SU-DHL-6 (cell line): ENCODE measurements around the gene WAS.

Experiments used
- H2AFZ ChIP-seq: fragments of 200-600 bp; sonication (generic); 2 replicates; pipeline ENCODE4 v1.6.1; 2014; ENCODE audit warnings: low read depth, mild to moderate bottlenecking, moderate library complexity, mixed read lengths, antibody characterized with exemption, low read length; ENCODE audit not compliant: severe bottlenecking
- H3F3A ChIP-seq: fragments of 200-600 bp; shearing (Covaris generic); 2 replicates; pipeline ENCODE4 v1.6.0; 2016; ENCODE audit warnings: antibody characterized with exemption, mild to moderate bottlenecking; ENCODE audit not compliant: insufficient read depth
- H3K27ac ChIP-seq: fragments of 200-600 bp; sonication (generic); 2 replicates; pipeline ENCODE4 v1.5.1; 2016; ENCODE audit warnings: low read depth, mild to moderate bottlenecking, low read length, moderate library complexity, mixed read lengths
- H3K27me3 ChIP-seq: fragments of 200-600 bp; sonication (generic), shearing (Covaris generic); 2 replicates; pipeline ENCODE4 v1.6.0; 2014; ENCODE audit warnings: mild to moderate bottlenecking, low read length
- H3K36me3 ChIP-seq: fragments of 200-600 bp; sonication (generic); 2 replicates; pipeline ENCODE4 v1.6.1; 2014; ENCODE audit warnings: mild to moderate bottlenecking, low read length, mixed read lengths
- H3K4me2 ChIP-seq: fragments of 300-600, 200-600 bp; shearing (Covaris generic), sonication (generic); 2 replicates; pipeline ENCODE4 v1.6.0; 2014; ENCODE audit warnings: low read length, low read depth, mild to moderate bottlenecking; ENCODE audit not compliant: poor library complexity, severe bottlenecking
- H3K4me3 ChIP-seq: fragments of 200-600 bp; sonication (generic); 2 replicates; pipeline ENCODE4 v1.5.1; 2014; ENCODE audit warnings: antibody characterized with exemption, low read length, mild to moderate bottlenecking, mixed read lengths; ENCODE audit not compliant: insufficient read depth, poor library complexity, severe bottlenecking
- H3K79me2 ChIP-seq: fragments of 200-600 bp; sonication (generic); 2 replicates; pipeline ENCODE4 v1.6.1; 2014; ENCODE audit warnings: mild to moderate bottlenecking, low read length, moderate library complexity; ENCODE audit not compliant: insufficient read depth
- H3K9ac ChIP-seq: fragments of 200-600 bp; sonication (generic); 2 replicates; pipeline ENCODE4 v1.7.0; 2014; ENCODE audit warnings: mild to moderate bottlenecking, low read length
- H3K9me2 ChIP-seq: fragments of 200-600 bp; sonication (generic); replicated peaks from 2 replicates; pipeline ENCODE4 v1.6.1; 2014; ENCODE audit warnings: low read length; ENCODE audit not compliant: insufficient read depth
- H3K9me3 ChIP-seq: fragments of 200-600 bp; sonication (generic); 2 replicates; pipeline ENCODE4 v1.6.1; 2014; ENCODE audit warnings: low read length, mixed read lengths; ENCODE audit not compliant: insufficient read depth
- H4K20me1 ChIP-seq: fragments of 200-600 bp; sonication (generic); 2 replicates; pipeline ENCODE4 v1.6.1; 2014; ENCODE audit warnings: low read depth, mild to moderate bottlenecking, antibody characterized with exemption, low read length, moderate library complexity, mixed read lengths
- EZH2phosphoT487 ChIP-seq: fragments of 200-600 bp; sonication (generic), shearing (Covaris generic); conservative IDR thresholded peaks from 2 replicates; pipeline ENCODE4 v1.6.1; 2018; ENCODE audit warnings: mild to moderate bottlenecking, antibody characterized with exemption, low read length, moderate library complexity, mixed read lengths
- TF ChIP-seq, protein P1 (sequence below): fragments of 200-600 bp; sonication (generic); IDR thresholded peaks from one replicate; pipeline ENCODE4 v1.5.1; 2017; ENCODE audit warnings: antibody characterized with exemption, mild to moderate bottlenecking, low read length, moderate library complexity; ENCODE audit not compliant: insufficient read depth, poor library complexity, severe bottlenecking

WAS gene

DNA sequence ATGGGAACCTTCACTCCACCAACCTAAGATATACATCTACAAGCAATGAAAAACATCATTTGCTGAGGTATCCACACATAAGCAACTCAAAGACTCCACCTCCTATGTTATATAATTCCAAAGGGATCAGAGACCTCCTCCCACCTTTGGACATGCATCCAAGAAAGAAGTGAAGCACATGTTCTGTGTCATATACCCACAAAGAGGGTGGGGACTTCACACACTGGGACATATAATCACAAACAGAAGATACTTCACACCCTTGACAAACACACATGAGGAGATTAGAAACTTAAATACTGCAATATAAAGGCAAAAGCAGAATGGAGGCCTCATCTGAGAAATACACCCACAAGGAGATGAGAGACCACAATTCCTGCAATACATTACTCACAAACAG, 38.3 kb downstream of the WAS start:
- H3K9me2 ChIP-seq = no peaks in the 10 kb centered on the region
- no peak overlapping the region for H3K9ac ChIP-seq
- H4K20me1 ChIP-seq = no peaks in the 10 kb centered on the region
- H3K4me3 ChIP-seq = no peak overlapping the region
- TF ChIP-seq, protein P1, sequence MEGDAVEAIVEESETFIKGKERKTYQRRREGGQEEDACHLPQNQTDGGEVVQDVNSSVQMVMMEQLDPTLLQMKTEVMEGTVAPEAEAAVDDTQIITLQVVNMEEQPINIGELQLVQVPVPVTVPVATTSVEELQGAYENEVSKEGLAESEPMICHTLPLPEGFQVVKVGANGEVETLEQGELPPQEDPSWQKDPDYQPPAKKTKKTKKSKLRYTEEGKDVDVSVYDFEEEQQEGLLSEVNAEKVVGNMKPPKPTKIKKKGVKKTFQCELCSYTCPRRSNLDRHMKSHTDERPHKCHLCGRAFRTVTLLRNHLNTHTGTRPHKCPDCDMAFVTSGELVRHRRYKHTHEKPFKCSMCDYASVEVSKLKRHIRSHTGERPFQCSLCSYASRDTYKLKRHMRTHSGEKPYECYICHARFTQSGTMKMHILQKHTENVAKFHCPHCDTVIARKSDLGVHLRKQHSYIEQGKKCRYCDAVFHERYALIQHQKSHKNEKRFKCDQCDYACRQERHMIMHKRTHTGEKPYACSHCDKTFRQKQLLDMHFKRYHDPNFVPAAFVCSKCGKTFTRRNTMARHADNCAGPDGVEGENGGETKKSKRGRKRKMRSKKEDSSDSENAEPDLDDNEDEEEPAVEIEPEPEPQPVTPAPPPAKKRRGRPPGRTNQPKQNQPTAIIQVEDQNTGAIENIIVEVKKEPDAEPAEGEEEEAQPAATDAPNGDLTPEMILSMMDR = no peak
- no peak overlapping the region for H3K4me2 ChIP-seq
- H3K9me3 ChIP-seq = no peaks in the 10 kb centered on the region
- no peak overlapping the region for H3K27ac ChIP-seq
- no peaks in the 10 kb centered on the region for H3K79me2 ChIP-seq
- no peak overlapping the region for H2AFZ ChIP-seq
- no peaks in the 10 kb centered on the region for H3K36me3 ChIP-seq
- no peaks in the 10 kb centered on the region for H3F3A ChIP-seq
- H3K27me3 ChIP-seq = no peaks in the 10 kb centered on the region

DNA sequence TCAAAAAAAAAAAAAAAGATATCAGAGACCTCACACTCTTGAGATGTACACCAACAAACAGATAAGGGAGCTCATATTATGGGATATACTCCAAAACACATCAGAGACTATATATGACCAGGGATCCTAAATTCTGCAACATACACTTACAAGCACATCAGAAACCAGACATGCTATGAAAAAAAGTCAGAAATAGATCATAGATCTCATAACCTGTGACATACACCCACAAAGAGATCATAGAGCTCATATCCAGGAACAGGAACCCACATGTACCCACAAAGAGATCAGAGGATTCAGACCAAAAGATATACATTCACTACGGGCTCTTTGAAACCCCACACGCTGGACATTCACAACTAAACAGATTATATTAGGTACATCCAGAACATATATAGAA, 43.0 kb downstream of the WAS start:
- no peaks in the 10 kb centered on the region for H3K27me3 ChIP-seq
- H4K20me1 ChIP-seq = no peaks in the 10 kb centered on the region
- H3K9me3 ChIP-seq = no peaks in the 10 kb centered on the region

DNA sequence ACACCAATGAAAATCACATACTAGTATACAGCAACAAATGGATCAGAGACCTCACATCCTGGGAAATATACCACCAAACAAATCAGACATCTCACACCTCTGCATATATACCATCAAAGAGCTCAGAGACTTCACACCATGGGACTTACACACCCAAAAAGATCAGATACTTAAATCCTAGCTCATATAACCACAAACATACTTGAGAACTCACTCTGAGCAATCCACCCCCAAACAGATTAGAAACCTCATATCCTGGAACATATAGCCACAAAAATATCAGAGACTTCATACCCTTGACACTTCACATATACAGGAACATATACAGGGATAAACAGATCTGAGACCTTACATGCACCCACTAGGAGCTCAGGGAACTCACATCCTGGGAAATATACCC, 45.1 kb downstream of the WAS start:
- H3K79me2 ChIP-seq = no peaks in the 10 kb centered on the region; the same call in 1 of the 2 replicates
- H3K9ac ChIP-seq = no peak overlapping the region
- no peak for TF ChIP-seq EZH2phosphoT487
- TF ChIP-seq, protein P1 = no peak
- no peaks in the 10 kb centered on the region for H3K9me2 ChIP-seq
- no peak overlapping the region for H3K27ac ChIP-seq
- no peak overlapping the region for H3K4me2 ChIP-seq
- no peaks in the 10 kb centered on the region for H4K20me1 ChIP-seq
- H3K27me3 ChIP-seq = no peaks in the 10 kb centered on the region
- no peaks in the 10 kb centered on the region for H3K36me3 ChIP-seq
- no peak overlapping the region for H2AFZ ChIP-seq
- no peaks in the 10 kb centered on the region for H3F3A ChIP-seq
- H3K4me3 ChIP-seq = no peak overlapping the region
- no peaks in the 10 kb centered on the region for H3K9me3 ChIP-seq

More for the DNA sequence above, 43.0 kb downstream of the WAS start:
- Histone ChIP-seq H3K4me3 (no peak overlapping the region), H3F3A (no peaks in the 10 kb centered on the region), H3K9me2 (no peaks in the 10 kb centered on the region), H3K9ac (no peak overlapping the region), H3K79me2 (no peaks in the 10 kb centered on the region; the same call in 1 of the 2 replicates), H3K27ac (no peak overlapping the region), H2AFZ (no peak overlapping the region), H3K4me2 (no peak overlapping the region), H3K36me3 (no peaks in the 10 kb centered on the region)
- TF ChIP-seq, protein P1 = no peak
- no peak for TF ChIP-seq EZH2phosphoT487
